ENCODE measurements around the gene STX8. TPM values are rescaled to one million over a fixed set of nuclear protein-coding genes. Genes with fewer than 3 reads are reported as not detected.

Gene STX8
- total RNA-seq, 2 donors from 2014 or later, result 57.3 to 73.8 TPM

DNA sequence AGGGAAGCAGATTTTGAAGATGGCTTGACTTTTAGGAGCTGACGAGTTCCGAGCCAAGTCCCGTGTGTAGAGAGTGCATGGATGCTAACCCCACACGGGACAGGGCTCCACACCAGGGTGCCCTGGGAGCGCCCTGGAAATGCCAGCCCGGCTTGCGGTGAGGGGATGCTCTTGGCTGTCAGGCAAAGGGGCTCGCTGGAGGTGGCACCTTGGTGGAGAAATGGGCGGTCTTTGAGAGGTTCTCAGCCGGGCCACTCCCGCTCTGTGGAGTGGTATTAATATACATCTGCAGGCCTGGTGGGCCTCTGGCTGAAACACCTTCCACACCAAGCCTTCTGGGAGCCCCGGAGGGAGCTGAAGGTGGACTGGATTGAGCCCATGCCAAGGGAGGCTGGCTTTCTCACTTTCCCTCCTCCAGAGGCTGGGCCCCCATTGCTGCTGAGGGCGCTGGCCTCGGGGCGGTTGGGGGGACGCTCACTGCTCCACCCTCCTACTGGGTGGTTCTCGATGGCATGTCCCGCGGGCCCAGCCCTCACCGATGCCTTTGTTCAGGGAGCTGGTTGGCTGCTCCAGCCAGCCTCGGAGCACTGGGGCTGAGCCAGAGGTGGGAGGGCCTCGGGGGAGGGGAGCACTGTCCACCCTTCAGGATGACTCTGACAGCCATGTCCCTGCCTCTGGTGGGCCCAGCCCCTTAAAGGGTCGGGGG lies 344.0 kb downstream of the STX8 start:
- no peaks in the 10 kb centered on the region for H3K9me3 Mint-ChIP-seq
- H3K4me3 Mint-ChIP-seq, result no peak overlapping the region
- no peaks in the 10 kb centered on the region for H3K36me3 Mint-ChIP-seq (ENCODE audit: low read depth)

DNA sequence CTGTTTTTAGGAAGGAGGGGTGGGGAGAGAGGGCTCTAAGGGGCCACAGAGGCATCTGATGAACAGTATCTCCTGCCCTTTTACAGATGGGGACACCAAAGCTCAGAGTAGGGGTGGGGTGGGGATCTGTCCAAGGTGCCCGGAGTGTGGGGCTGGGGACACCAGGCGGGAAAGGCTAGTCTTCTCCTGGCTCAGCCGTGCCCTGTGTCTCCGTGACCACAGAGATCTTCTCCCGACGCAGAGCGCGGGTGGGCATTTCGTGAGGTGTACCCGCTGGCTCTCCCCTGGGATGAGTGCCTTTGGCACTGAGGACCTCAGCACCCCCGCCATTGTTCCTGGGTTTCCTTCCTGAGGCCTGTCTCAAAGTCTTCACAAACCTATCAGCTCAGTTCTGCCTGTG lies 344.8 kb downstream of the STX8 start:
- no peak for ATAC-seq (replicated peaks)
- Mint-ChIP-seq H3K9me3 (no peaks in the 10 kb centered on the region), H3K27ac (no peak overlapping the region), H3K4me3 (no peak overlapping the region), H3K27me3 (no peaks in the 10 kb centered on the region), H3K36me3 (ENCODE audit: low read depth) (no peaks in the 10 kb centered on the region), H3K4me1 (peaks cover 4% of the 10 kb centered on the region)

More for the DNA sequence above, 344.0 kb downstream of the STX8 start:
- no peak for ATAC-seq (replicated peaks)
- Mint-ChIP-seq H3K4me1 (peaks cover 4% of the 10 kb centered on the region), H3K27me3 (no peaks in the 10 kb centered on the region), H3K27ac (no peak overlapping the region)

DNA sequence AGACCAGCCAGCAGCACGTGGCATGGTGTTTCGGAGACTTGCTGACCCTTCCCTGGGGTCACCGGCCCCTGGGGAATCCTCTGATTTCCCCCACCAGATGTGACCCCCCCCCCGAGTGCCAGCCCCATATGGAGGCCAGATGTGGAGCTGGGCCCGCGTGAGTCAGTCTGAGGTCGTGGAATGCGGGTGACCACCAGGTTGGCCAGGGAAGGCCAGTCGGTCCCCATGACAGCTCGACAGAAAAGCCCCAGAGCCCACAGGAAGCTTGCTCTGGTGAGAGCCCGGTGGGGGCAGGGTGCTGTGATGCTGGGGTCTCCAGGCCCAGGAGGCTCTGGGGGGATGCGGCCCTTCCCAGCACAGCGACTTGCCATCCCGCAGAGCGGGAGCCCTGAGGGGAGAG lies 345.3 kb downstream of the STX8 start:
- Mint-ChIP-seq H3K4me1 (peaks cover 3% of the 10 kb centered on the region), H3K9me3 (no peaks in the 10 kb centered on the region), H3K4me3 (no peak overlapping the region), H3K27me3 (no peaks in the 10 kb centered on the region), H3K36me3 (ENCODE audit: low read depth) (no peaks in the 10 kb centered on the region), H3K27ac (no peak overlapping the region)
- no peak for ATAC-seq (replicated peaks)

DNA sequence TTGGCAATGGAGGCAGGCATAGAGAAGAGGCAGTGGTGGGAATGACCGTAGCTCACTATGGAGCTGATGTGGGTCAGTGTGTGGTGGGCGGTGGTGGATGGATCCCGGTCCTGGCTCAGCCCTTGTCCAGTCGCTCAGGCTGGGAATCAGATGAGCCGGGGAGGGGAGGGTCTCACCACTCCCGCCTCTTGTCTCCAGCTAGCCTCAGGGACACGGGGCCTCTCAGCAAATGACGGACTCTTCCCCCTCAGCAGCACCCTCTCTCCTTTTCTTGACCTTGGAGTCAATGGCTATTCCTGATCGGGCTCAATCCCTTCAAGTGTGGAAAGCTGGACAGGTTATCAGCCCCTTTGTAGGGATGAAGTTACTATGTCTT lies 345.8 kb downstream of the STX8 start:
- no peaks in the 10 kb centered on the region for H3K4me1 Mint-ChIP-seq
- H3K36me3 Mint-ChIP-seq (ENCODE audit: low read depth), result no peaks in the 10 kb centered on the region
- no peak overlapping the region for H3K27ac Mint-ChIP-seq
- no peak overlapping the region for H3K4me3 Mint-ChIP-seq
- ATAC-seq (replicated peaks), result no peak
- H3K27me3 Mint-ChIP-seq, result no peaks in the 10 kb centered on the region
- no peaks in the 10 kb centered on the region for H3K9me3 Mint-ChIP-seq

DNA sequence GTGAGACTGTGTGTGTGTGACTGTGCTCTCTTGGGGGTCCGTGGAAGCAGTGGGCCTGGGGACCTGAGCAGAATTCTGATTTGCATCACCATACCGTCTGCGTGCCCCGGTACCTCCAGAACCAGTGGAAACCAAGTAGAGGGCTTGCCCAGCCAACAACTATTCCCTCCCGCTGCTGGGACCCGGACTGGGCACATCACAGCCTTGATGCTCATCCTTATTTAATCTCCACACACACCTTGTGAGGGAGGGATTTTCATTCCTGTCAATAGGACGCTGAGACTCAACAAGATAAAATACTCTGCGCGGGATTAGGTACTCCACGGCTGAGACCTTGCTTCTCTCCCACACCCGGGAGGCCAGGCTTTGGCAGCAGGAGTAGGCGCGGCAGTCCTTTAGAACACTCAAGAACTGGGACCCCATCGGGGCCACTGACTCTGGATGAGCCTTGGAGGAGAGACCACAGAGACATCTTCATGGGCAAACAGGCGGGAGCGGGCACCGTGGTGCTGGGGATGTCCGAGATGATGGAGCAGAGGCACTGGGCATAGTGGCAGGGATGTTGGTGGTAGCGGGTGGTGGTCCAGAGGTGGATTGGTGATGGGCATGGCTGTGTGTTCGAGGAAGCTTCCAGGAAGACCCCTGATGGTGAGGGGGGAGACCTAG lies 346.3 kb downstream of the STX8 start:
- H3K4me3 Mint-ChIP-seq, result no peak overlapping the region
- ATAC-seq (replicated peaks), result no peak
- no peak overlapping the region for H3K27ac Mint-ChIP-seq

DNA sequence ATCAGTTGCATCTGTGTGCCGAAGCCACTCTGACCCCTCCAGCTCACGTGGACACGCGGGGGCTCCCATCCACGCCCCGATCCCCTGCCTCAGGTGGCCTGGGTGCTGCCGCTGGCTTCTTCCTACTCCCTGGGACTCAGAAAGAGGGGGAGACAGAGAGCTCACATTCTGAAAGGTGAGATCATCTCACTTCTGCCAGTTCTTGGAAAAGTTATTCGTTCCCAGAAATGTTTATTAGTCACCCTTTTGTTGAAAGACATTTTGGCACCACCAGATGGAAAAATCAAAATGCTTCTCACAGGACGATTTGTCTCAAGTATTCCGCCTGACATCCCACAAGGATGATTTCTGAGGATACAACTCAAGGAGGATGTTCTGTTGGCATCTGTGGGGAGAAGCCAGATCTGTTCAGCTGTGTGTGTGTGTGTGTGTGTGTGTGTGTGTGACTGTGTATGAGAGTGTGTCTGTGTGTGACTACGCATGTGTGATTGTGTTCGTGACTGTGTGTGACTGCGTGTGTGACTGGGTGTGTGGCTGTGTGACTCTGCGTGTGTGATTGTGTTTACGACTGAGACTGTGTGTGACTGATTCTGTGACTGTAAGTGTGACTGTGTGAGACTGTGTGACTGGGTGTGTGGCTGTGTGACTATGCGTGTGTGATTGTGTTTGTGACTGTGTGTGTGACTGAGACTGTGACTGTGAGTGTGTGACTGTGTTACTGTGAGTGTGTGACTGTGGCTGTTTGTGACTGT lies 347.0 kb downstream of the STX8 start:
- Mint-ChIP-seq H3K4me3 (no peak overlapping the region), H3K27me3 (no peaks in the 10 kb centered on the region)
- ATAC-seq (replicated peaks), result peak; percentile 72

More for the DNA sequence above, 346.3 kb downstream of the STX8 start:
- Mint-ChIP-seq H3K36me3 (ENCODE audit: low read depth) (no peaks in the 10 kb centered on the region), H3K4me1 (no peaks in the 10 kb centered on the region), H3K9me3 (no peaks in the 10 kb centered on the region), H3K27me3 (no peaks in the 10 kb centered on the region)

DNA sequence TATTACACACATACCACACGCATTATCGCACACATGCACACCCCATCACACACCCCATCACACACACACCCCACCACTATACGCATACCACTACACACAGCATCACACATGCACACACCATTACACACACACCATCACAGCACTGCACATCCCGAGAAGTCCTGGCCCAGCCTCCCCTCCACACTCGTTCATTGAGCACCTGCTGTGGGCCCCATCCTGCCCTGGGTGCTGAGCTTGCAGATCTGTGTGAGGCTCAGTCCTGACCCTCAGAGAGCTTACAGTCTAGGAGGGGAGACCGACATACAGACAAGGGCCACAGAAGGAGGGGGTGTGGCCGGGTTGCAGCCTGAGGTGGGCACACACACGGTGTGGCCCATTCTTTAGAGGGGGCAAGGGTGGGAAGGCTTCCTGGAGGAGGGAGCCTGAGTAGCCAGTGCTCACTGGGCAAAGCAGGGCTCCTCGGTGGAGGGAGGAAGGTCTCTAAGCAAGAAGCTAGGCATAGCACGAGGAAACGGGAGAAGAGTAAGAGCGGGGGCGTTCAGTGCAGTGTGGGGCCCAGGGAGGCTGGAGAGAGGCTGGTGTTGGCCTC lies 347.7 kb downstream of the STX8 start:
- Mint-ChIP-seq H3K4me3 (no peak overlapping the region), H3K9me3 (no peaks in the 10 kb centered on the region), H3K36me3 (ENCODE audit: low read depth) (no peaks in the 10 kb centered on the region), H3K4me1 (no peaks in the 10 kb centered on the region), H3K27me3 (no peaks in the 10 kb centered on the region), H3K27ac (no peak overlapping the region)
- peak; percentile 22 for ATAC-seq (replicated peaks)

More for the DNA sequence above, 347.0 kb downstream of the STX8 start:
- H3K9me3 Mint-ChIP-seq, result no peaks in the 10 kb centered on the region
- H3K36me3 Mint-ChIP-seq (ENCODE audit: low read depth), result no peaks in the 10 kb centered on the region
- no peak overlapping the region for H3K27ac Mint-ChIP-seq
- no peaks in the 10 kb centered on the region for H3K4me1 Mint-ChIP-seq

DNA sequence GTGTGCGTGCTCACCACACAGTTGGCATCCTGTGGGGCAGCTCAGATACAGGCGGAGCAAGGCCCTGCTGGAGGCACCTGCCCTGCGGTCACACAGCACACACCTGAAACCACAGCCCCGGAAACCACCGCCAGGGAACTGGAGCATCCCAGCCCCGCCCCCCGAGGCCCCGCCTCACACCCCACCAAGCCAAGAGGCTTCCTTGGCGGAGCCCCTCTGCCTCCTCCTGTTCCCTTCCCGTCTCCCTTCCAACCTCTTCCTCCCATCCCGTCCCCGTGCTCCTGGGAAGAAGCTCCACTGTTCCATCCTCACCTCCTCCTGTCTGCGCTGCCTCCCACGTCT lies 348.9 kb downstream of the STX8 start:
- no peak overlapping the region for H3K27ac Mint-ChIP-seq
- H3K4me3 Mint-ChIP-seq, result no peak overlapping the region
- peak; percentile 44 for ATAC-seq (replicated peaks)
- no peaks in the 10 kb centered on the region for H3K9me3 Mint-ChIP-seq
- H3K27me3 Mint-ChIP-seq, result no peaks in the 10 kb centered on the region
- no peaks in the 10 kb centered on the region for H3K4me1 Mint-ChIP-seq
- H3K36me3 Mint-ChIP-seq (ENCODE audit: low read depth), result no peaks in the 10 kb centered on the region

DNA sequence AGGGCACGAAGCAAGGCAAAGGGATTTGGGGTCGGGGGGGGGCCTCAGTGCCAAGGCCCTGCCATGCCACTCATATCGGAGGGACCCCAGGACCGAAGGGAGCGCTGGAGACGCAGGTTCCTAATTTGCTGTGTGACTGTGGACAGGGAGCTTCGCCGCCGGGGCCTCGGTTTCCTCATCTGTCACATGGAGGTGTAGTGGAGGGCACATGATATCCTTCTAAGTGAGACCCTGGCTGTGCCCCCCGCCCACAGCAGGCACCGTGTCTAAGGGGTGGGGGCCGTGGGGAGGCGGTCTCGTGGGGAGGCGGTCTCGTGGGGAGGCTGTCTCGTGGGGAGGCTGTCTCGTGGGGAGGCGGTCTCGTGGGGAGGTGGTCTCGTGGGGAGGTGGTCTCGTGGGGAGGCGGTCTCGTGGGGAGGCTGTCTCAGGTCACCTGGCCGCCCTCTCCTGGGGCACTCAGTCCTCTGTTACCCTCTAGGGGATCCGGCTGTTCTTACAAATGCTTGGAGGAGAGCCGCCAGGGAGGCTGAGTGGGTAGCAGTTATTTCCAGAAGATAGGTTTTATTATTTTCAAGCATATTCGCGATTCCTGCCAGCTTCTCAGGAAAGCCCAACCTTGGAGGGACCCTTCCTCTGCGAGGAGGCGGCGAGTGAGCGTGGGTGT lies 349.4 kb downstream of the STX8 start:
- H3K4me1 Mint-ChIP-seq, result no peaks in the 10 kb centered on the region
- no peak for ATAC-seq (replicated peaks)
- no peaks in the 10 kb centered on the region for H3K27me3 Mint-ChIP-seq
- no peak overlapping the region for H3K4me3 Mint-ChIP-seq
- no peaks in the 10 kb centered on the region for H3K9me3 Mint-ChIP-seq
- no peaks in the 10 kb centered on the region for H3K36me3 Mint-ChIP-seq (ENCODE audit: low read depth)
- H3K27ac Mint-ChIP-seq, result no peak overlapping the region

DNA sequence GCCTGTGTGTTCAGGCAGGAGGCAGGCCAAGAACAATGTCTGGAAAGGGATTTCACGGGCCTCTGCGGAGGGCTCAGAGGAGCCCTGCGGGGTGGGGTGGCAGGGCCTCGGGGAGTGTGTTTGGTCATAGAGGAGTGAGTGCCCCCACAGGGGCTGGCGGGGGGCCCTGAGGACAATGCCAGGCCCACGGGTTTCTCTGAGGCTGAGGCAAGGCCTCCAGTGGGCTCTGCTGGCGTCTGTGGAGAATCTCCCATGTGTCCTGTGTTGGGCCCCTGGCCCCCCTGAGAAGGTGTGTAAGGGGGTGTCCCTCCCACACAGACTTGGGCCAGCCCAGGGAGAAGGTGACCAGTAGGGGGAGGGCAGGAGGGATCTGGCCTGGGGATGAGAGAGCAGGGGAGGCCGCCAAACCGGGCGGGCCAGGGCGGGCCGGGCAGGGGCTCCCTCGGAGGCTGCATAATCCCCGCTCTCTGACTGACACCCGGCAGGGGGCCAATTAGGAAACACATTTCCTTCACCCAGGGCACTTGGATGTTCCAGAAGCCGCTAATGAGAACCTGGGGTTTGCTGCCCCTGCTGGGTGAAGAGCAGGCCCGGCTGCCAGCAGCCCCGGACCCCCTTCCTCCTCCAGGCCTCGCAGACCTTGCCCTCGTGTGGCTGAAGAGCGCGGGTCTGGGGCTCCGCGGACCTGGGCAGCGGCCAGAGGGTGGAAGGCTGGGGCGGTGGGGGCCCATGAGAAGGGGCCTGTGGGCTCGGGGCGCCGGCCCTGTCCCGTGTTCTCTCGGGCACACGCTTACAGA lies 350.1 kb downstream of the STX8 start:
- Mint-ChIP-seq H3K36me3 (ENCODE audit: low read depth) (no peaks in the 10 kb centered on the region), H3K4me1 (no peaks in the 10 kb centered on the region), H3K9me3 (no peaks in the 10 kb centered on the region), H3K4me3 (no peak overlapping the region), H3K27ac (no peak overlapping the region), H3K27me3 (no peaks in the 10 kb centered on the region)
- no peak for ATAC-seq (replicated peaks)

DNA sequence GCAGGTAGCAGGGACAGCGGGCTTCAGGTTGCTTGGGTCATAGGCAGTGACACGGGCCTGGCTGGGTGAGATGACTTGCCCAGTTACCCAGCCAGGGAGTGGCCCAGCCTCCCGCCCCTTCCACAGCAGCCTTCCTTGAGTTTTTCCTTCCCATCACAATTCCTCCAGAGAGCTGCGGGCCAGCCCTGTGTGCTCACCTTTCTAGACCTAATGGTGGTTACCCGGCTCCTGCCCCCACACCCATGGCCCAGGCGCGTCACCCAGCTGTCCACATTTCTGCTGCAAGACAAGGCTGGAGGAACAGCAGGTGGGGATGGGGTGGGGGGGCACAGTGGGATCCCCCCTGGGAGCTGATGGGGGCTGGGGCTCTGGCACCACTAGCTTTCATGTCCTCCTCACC lies 351.1 kb downstream of the STX8 start:
- H3K27me3 Mint-ChIP-seq, result no peaks in the 10 kb centered on the region
- H3K9me3 Mint-ChIP-seq, result no peaks in the 10 kb centered on the region
- no peak for ATAC-seq (replicated peaks)
- H3K27ac Mint-ChIP-seq, result no peak overlapping the region
- no peak overlapping the region for H3K4me3 Mint-ChIP-seq
- no peaks in the 10 kb centered on the region for H3K4me1 Mint-ChIP-seq
- H3K36me3 Mint-ChIP-seq (ENCODE audit: low read depth), result no peaks in the 10 kb centered on the region

DNA sequence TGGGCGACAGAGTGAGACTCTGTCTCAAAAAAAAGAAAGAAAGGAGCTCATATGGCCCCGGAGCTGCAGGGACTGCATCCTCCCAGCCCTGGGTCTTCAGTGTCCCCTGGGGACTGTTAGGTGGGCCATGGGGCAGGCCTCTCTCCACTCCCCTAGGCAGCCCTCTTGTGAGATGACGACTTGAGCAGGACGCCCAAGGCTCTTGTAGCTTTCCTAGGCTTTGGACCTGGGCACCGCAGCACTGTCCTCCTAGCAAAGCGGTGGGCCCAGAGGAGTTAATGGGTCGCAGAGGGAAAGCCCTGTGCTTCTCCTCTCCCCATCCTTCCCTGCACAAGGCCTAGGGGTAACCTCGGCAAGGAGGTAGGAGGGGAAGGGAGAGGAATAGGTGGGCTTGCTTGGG lies 352.1 kb downstream of the STX8 start:
- H3K9me3 Mint-ChIP-seq, result no peaks in the 10 kb centered on the region
- H3K27me3 Mint-ChIP-seq, result no peaks in the 10 kb centered on the region
- H3K36me3 Mint-ChIP-seq (ENCODE audit: low read depth), result no peaks in the 10 kb centered on the region
- ATAC-seq (replicated peaks), result no peak
- no peak overlapping the region for H3K4me3 Mint-ChIP-seq
- no peak overlapping the region for H3K27ac Mint-ChIP-seq
- no peaks in the 10 kb centered on the region for H3K4me1 Mint-ChIP-seq

DNA sequence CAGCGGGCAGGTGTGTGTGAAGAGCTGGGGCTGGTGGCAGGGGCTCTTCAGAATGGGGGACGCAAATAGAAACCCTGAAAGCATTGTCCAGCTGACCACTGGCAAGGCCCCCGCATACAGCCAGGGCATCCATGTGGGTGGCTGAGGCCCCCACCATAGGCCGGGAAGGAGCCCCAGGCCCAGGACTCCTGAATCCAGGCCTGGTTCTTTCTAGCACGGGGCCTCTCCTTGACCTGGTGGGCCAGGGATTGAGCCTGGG lies 353.8 kb downstream of the STX8 start:
- Mint-ChIP-seq H3K27me3 (no peaks in the 10 kb centered on the region), H3K9me3 (peaks cover 4% of the 10 kb centered on the region), H3K4me3 (no peak overlapping the region), H3K4me1 (no peaks in the 10 kb centered on the region), H3K36me3 (ENCODE audit: low read depth) (no peaks in the 10 kb centered on the region), H3K27ac (no peak overlapping the region)
- ATAC-seq (replicated peaks), result no peak

Measured in activated T-helper 17 cell treated with anti-CD3 and anti-CD28 coated beads, Interleukin-2, amount 50 U/mL, for 72 hours (primary cell).